Neuronal stem cell (in vitro differentiated cells): ENCODE results near the gene RPN1.

Source experiments
- DNase-seq: peaks from one replicate; pipeline ENCODE4 v3.0.0-alpha.2; 2013; ENCODE audit warnings: low spot score
- H2AFZ ChIP-seq: one replicate; pipeline ENCODE4 v1.6.1; 2013; ENCODE audit warnings: mild to moderate bottlenecking, low read length, inconsistent platforms
- H2AK5ac ChIP-seq: 2 replicates; pipeline ENCODE4 v1.6.1; 2013; ENCODE audit warnings: low read depth, mild to moderate bottlenecking, inconsistent platforms, low read length, moderate library complexity, mixed read lengths
- H2BK120ac ChIP-seq: 2 replicates; pipeline ENCODE4 v1.6.1; 2013; ENCODE audit warnings: low read depth, mild to moderate bottlenecking, inconsistent platforms, low read length, moderate library complexity, mixed read lengths
- H2BK12ac ChIP-seq: one replicate; pipeline ENCODE4 v1.6.1; 2013; ENCODE audit warnings: low read length, inconsistent platforms
- H2BK15ac ChIP-seq: 2 replicates; pipeline ENCODE4 v1.6.1; 2013; ENCODE audit warnings: mild to moderate bottlenecking, low read length, inconsistent platforms, mixed read lengths
- H2BK5ac ChIP-seq: one replicate; pipeline ENCODE4 v1.6.1; 2013; ENCODE audit warnings: inconsistent platforms, mild to moderate bottlenecking, low read length, moderate library complexity
- H3K14ac ChIP-seq: one replicate; pipeline ENCODE4 v1.6.1; 2013; ENCODE audit warnings: low read length, inconsistent platforms
- H3K18ac ChIP-seq: 2 replicates; pipeline ENCODE4 v1.6.1; 2013; ENCODE audit warnings: low read length, inconsistent platforms
- H3K23ac ChIP-seq: 2 replicates; pipeline ENCODE4 v1.6.1; 2013; ENCODE audit warnings: low read depth, mild to moderate bottlenecking, mixed read lengths, low read length, inconsistent platforms; ENCODE audit not compliant: poor library complexity
- H3K27ac ChIP-seq: replicated peaks from 3 replicates; pipeline ENCODE4 v1.5.1; 2013; ENCODE audit warnings: low read length, inconsistent platforms
- H3K27me3 ChIP-seq, 3 experiments: 2 replicates each; pipeline ENCODE4 v1.6.1; 2013; ENCODE audit warnings: low read length in 3 of 3, mild to moderate bottlenecking in 2 of 3, inconsistent platforms in 1 of 3, low read depth in 1 of 3, mixed read lengths in 1 of 3, moderate library complexity in 1 of 3; ENCODE audit not compliant: control insufficient read depth in 3 of 3, insufficient read depth in 3 of 3
- H3K36me3 ChIP-seq, 2 donors: replicated peaks in 1 of 2; 2 replicates each; pipeline ENCODE4 v1.6.1; 2013; ENCODE audit warnings: low read length in 2 of 2; ENCODE audit not compliant: control insufficient read depth in 2 of 2, insufficient read depth in 2 of 2
- H3K4ac ChIP-seq: 2 replicates; pipeline ENCODE4 v1.6.1; 2013; ENCODE audit warnings: inconsistent platforms, mild to moderate bottlenecking, low read length, moderate library complexity
- H3K4me1 ChIP-seq, 2 donors: 1 replicate in 1 of 2; 2 replicates in 1 of 2; pipeline ENCODE4 v1.6.1; 2013; ENCODE audit warnings: low read length in 2 of 2, low read depth in 1 of 2; ENCODE audit not compliant: control insufficient read depth in 2 of 2, insufficient read depth in 1 of 2
- H3K4me2 ChIP-seq: one replicate; pipeline ENCODE4 v1.6.1; 2013; ENCODE audit warnings: mild to moderate bottlenecking, low read length, inconsistent platforms; ENCODE audit not compliant: insufficient read depth, poor library complexity, severe bottlenecking
- H3K4me3 ChIP-seq, 2 donors: 2 replicates each; pipeline ENCODE4 v1.5.1; 2013; ENCODE audit warnings: low read length in 2 of 2, mild to moderate bottlenecking in 2 of 2, inconsistent platforms in 1 of 2, moderate library complexity in 1 of 2
- H3K79me1 ChIP-seq: one replicate; pipeline ENCODE4 v1.6.1; 2013; ENCODE audit warnings: low read depth, mild to moderate bottlenecking, inconsistent platforms, low read length, moderate library complexity
- H3K9ac ChIP-seq: one replicate; pipeline ENCODE4 v1.6.1; 2013; ENCODE audit warnings: mild to moderate bottlenecking, low read depth, low read length, inconsistent platforms; ENCODE audit not compliant: poor library complexity
- H3K9me3 ChIP-seq, 2 donors: replicated peaks in 1 of 2; 2 replicates each; pipeline versions ENCODE3 to v1.6.1; 2013; ENCODE audit warnings: low read length in 2 of 2, mild to moderate bottlenecking in 2 of 2, inconsistent platforms in 1 of 2, low read depth in 1 of 2, mixed read lengths in 1 of 2, moderate library complexity in 1 of 2; ENCODE audit not compliant: control insufficient read depth in 2 of 2, insufficient read depth in 1 of 2
- H4K8ac ChIP-seq: one replicate; pipeline ENCODE4 v1.6.1; 2013; ENCODE audit warnings: low read depth, mild to moderate bottlenecking, inconsistent platforms, low read length, moderate library complexity
- H4K91ac ChIP-seq: one replicate; pipeline ENCODE4 v1.6.1; 2013; ENCODE audit warnings: low read length, low read depth, mild to moderate bottlenecking, inconsistent platforms; ENCODE audit not compliant: poor library complexity
- WGBS, 2 donors: extraction: QIAGEN DNeasy Blood & Tissue Kit; methylation state at CpG; one replicate each; pipeline ENCODE4 v1.1.7; 2013; ENCODE audit warnings: missing lambda C conversion rate in 2 of 2, mixed read lengths in 1 of 2; ENCODE audit not compliant: insufficient read length in 2 of 2, insufficient replicate concordance in 1 of 2; ENCODE audit errors: extremely low coverage in 2 of 2; 5-methylcytosine and 5-hydroxymethylcytosine counted together

RPN1 gene

DNA sequence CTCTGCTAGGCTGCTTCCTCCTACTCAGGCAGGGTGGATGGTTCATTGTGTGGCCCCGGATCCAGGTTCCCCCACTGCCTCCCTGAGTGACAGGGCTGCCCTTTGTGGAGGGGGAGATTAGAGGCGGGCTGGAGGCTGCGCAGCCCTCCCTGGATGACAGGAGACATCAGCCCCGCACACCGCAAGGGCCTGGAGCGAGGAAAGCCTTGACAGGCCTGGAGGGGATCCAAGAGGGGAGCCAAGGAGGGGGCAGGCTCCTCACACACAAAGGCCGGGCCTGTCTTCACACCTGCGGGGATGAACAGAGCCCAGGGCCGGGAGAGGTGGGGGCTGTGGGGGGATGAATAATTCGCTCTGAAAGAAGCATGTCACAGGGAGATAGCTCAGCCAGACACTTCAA, 72.9 kb downstream of the RPN1 start:
- H3K18ac ChIP-seq = no peak overlapping the region
- no peak overlapping the region for H2BK120ac ChIP-seq
- H3K4me2 ChIP-seq = no peak overlapping the region
- peaks cover 14 to 20% of the 10 kb centered on the region in 2 donors for H3K4me1 ChIP-seq
- no peaks in the 10 kb centered on the region for H3K79me1 ChIP-seq
- peak overlapping the region; percentile 77 for H2BK15ac ChIP-seq
- H3K4me3 ChIP-seq = no peak overlapping the region
- H2AK5ac ChIP-seq = no peak overlapping the region
- H2AFZ ChIP-seq = peak overlapping the region; percentile 86
- H2BK5ac ChIP-seq = no peak overlapping the region
- peaks cover 3 to 4% of the 10 kb centered on the region in 2 donors for H3K9me3 ChIP-seq
- no peak overlapping the region for H2BK12ac ChIP-seq
- peak overlapping the region; percentile 55 for H3K27ac ChIP-seq
- WGBS, 2 donors = no CpG with 5 or more reads among the region's 10 CpGs
- H4K8ac ChIP-seq = no peak overlapping the region
- H3K23ac ChIP-seq = peak overlapping the region; percentile 13
- no peak overlapping the region for H3K4ac ChIP-seq
- H3K27me3 ChIP-seq = peaks cover 0 to 4% (median 0%) of the 10 kb centered on the region in 3 experiments
- no peak overlapping the region for H4K91ac ChIP-seq
- H3K9ac ChIP-seq = no peak overlapping the region
- H3K36me3 ChIP-seq = no peaks in the 10 kb centered on the region
- DNase-seq = peak; percentile 43
- H3K14ac ChIP-seq = no peak overlapping the region

DNA sequence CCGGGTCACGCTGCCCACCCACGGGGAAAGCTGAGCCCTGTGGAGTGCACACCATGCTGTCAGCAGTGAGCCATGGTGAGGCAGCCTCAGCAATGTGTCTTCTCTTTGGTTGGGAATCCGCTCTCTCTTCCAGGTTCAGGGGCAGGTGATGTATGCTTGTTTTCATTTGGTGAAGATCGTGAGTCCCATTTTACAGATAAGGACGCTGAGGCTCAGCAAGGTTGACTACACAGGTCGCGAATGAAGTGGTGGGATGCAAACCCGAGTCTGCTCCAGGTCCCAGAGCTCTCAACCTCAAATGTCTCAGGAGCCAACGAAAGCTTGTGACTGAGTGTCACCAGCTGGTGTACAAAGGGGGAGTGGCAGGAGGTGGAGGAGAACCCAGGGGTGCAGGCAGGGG, 74.3 kb downstream of the RPN1 start:
- peak overlapping the region; percentile 82 for H2BK15ac ChIP-seq
- WGBS, 2 donors = no CpG with 5 or more reads among the region's 10 CpGs
- no peak overlapping the region for H3K4ac ChIP-seq

DNA sequence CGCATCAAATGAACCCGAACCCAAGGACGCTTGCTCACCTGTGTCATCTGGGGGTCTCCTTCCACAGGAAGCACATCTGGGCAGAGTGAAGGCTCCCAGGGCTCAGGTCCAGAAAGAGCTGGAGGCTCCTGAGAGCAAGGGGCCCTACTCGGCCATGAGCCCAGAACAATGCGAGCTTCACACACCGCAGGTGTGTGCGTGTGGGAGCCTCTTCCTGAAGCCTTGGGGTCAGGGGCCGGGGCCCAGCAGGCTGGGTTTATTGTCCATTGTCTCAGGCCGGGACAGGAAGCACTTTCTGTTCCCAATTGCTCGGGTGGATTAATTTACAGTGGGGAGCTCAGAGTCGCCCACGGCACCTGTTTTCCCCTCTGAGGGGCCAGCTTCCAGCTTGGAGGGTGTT, 74.8 kb downstream of the RPN1 start:
- no peak overlapping the region for H2BK12ac ChIP-seq
- H4K8ac ChIP-seq = no peak overlapping the region
- no peak overlapping the region for H3K4me3 ChIP-seq
- peaks cover 3 to 4% of the 10 kb centered on the region in 2 donors for H3K9me3 ChIP-seq
- peak overlapping the region; percentile 51 for H2AK5ac ChIP-seq
- peaks cover 14 to 20% of the 10 kb centered on the region in 2 donors for H3K4me1 ChIP-seq
- no peak overlapping the region for H2BK5ac ChIP-seq
- H3K27ac ChIP-seq = no peak overlapping the region
- H3K4ac ChIP-seq = no peak overlapping the region
- H3K79me1 ChIP-seq = no peaks in the 10 kb centered on the region
- H3K9ac ChIP-seq = peak overlapping the region; percentile 81
- H3K23ac ChIP-seq = no peak overlapping the region
- peak overlapping the region; percentile 64 for H2BK120ac ChIP-seq
- H3K36me3 ChIP-seq = no peaks in the 10 kb centered on the region
- DNase-seq = no peak
- H4K91ac ChIP-seq = no peak overlapping the region
- no peak overlapping the region for H2BK15ac ChIP-seq
- no CpG with 5 or more reads among the region's 12 CpGs for WGBS, 2 donors
- H3K18ac ChIP-seq = peak overlapping the region; percentile 92
- H3K4me2 ChIP-seq = no peak overlapping the region
- peaks cover 0 to 3% (median 0%) of the 10 kb centered on the region in 3 experiments for H3K27me3 ChIP-seq
- peak overlapping the region; percentile 15 for H2AFZ ChIP-seq
- H3K14ac ChIP-seq = peak overlapping the region; percentile 42

More for the DNA sequence above, 74.3 kb downstream of the RPN1 start:
- DNase-seq = no peak
- peak overlapping the region; percentile 65 for H3K23ac ChIP-seq
- H3K79me1 ChIP-seq = no peaks in the 10 kb centered on the region
- H3K27ac ChIP-seq = no peak overlapping the region
- H3K9me3 ChIP-seq = peaks cover 3 to 4% of the 10 kb centered on the region in 2 donors
- peak overlapping the region; percentile 42 for H3K14ac ChIP-seq
- H3K18ac ChIP-seq = peak overlapping the region; percentile 92
- H3K36me3 ChIP-seq = no peaks in the 10 kb centered on the region
- H2AFZ ChIP-seq = peak overlapping the region; percentile 15
- H3K4me3 ChIP-seq = no peak overlapping the region
- H2BK5ac ChIP-seq = no peak overlapping the region
- no peak overlapping the region for H3K4me2 ChIP-seq
- peaks cover 14 to 20% of the 10 kb centered on the region in 2 donors for H3K4me1 ChIP-seq
- no peak overlapping the region for H4K91ac ChIP-seq
- peak overlapping the region; percentile 86 for H2BK12ac ChIP-seq
- peaks cover 0 to 3% (median 0%) of the 10 kb centered on the region in 3 experiments for H3K27me3 ChIP-seq
- H2AK5ac ChIP-seq = peak overlapping the region; percentile 51
- peak overlapping the region; percentile 81 for H3K9ac ChIP-seq
- H4K8ac ChIP-seq = no peak overlapping the region
- H2BK120ac ChIP-seq = no peak overlapping the region

DNA sequence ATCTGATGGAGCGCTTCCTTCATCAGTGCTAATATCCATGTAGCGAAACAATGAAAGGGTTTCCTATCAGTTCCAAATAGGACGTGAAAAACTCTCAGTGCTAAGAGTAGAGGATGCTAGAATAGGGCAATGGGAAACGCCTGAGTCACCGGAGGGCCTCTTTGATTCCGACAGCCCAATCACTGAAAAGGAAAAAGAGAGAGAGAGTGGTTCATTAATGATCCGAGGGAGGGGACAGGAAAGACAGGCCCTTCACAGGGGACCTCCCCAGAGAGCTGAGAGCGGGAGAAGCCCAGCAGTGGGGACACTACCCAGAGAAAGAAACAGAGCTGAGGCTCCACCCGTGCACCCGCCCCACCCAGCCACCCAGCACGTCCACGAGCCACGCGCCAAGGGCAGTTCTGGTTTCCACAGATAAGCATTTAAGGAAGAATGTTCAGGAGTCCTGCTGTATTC, 76.9 kb downstream of the RPN1 start:
- Histone ChIP-seq H3K27ac (no peak overlapping the region), H3K4me1 (peaks cover 14 to 20% of the 10 kb centered on the region in 2 donors), H3K18ac (peak overlapping the region; percentile 84)

More for the DNA sequence above, 76.9 kb downstream of the RPN1 start:
- H3K4ac ChIP-seq = no peak overlapping the region
- H3K23ac ChIP-seq = no peak overlapping the region
- H4K91ac ChIP-seq = no peak overlapping the region
- H3K27me3 ChIP-seq = peaks cover 0 to 4% (median 0%) of the 10 kb centered on the region in 3 experiments
- H2BK5ac ChIP-seq = no peak overlapping the region
- no peak overlapping the region for H3K9ac ChIP-seq
- H2BK15ac ChIP-seq = no peak overlapping the region
- H2AK5ac ChIP-seq = peak overlapping the region; percentile 60
- no peaks in the 10 kb centered on the region for H3K79me1 ChIP-seq
- H3K9me3 ChIP-seq = no peaks in the 10 kb centered on the region
- DNase-seq = no peak
- no CpG with 5 or more reads among the region's 14 CpGs for WGBS, 2 donors
- H4K8ac ChIP-seq = no peak overlapping the region
- no peak overlapping the region for H3K4me2 ChIP-seq
- H2BK12ac ChIP-seq = no peak overlapping the region
- peak overlapping the region; percentile 76 for H2BK120ac ChIP-seq
- no peak overlapping the region for H3K14ac ChIP-seq
- H2AFZ ChIP-seq = peak overlapping the region; percentile 40
- H3K4me3 ChIP-seq = no peak overlapping the region
- no peaks in the 10 kb centered on the region for H3K36me3 ChIP-seq
